Muscle of leg (tissue), 16 donors: ENCODE measurements around the gene UBE2K. TPM values are rescaled to one million over a fixed set of nuclear protein-coding genes. Genes with fewer than 3 reads are reported as not detected.
"Not testable (repeated sequence)": the region's sequence is repeated elsewhere in the genome, so short reads cannot be mapped to it uniquely, and the experiment has no call there.

Experiments
- DNase-seq: peaks from one replicate; pipeline ENCODE4 v3.0.0; 2013
- H3K27ac ChIP-seq: one replicate; pipeline ENCODE4 v1.5.1; 2013; ENCODE audit warnings: mild to moderate bottlenecking, low read length, control low read depth
- H3K27me3 ChIP-seq: one replicate; pipeline ENCODE4 v1.6.1; 2013; ENCODE audit warnings: low read length; ENCODE audit not compliant: control insufficient read depth, insufficient read depth
- H3K36me3 ChIP-seq: one replicate; pipeline ENCODE4 v1.6.1; 2013; ENCODE audit warnings: low read length; ENCODE audit not compliant: control insufficient read depth, insufficient read depth
- H3K4me1 ChIP-seq: one replicate; pipeline ENCODE4 v1.6.1; 2013; ENCODE audit warnings: low read length; ENCODE audit not compliant: control insufficient read depth, insufficient read depth
- H3K4me3 ChIP-seq: one replicate; pipeline ENCODE4 v1.5.1; 2013; ENCODE audit warnings: low read length, control low read depth
- H3K9me3 ChIP-seq: replicated peaks from 2 replicates; pipeline ENCODE4 v1.6.1; 2013; ENCODE audit warnings: low read depth, low read length; ENCODE audit not compliant: control insufficient read depth
- WGBS: methylation state at CpG from one replicate; pipeline ENCODE4 v1.1.5; 2013; ENCODE audit warnings: missing lambda C conversion rate; ENCODE audit not compliant: insufficient coverage; 5-methylcytosine and 5-hydroxymethylcytosine counted together
- long read RNA-seq, 11 donors: transcript quantifications; one replicate each; lab custom pipeline, GENCODE V29; 2026
- polyA plus RNA-seq, 8 donors: library from polyadenylated mRNA; unstranded; fragments of 120-200 nt; gene quantifications; one replicate each; pipeline versions ENCODE4 v1.2.1 to v1.2.3, GENCODE V29; 2013; ENCODE audit warnings: inconsistent platforms in 1 of 8, low replicate concordance in 1 of 8; ENCODE audit not compliant: insufficient read length in 8 of 8, insufficient read depth in 1 of 8
- total RNA-seq: library from RNA; stranded (reverse); fragments of 120-200 nt; gene quantifications from one replicate; pipeline ENCODE4 v1.2.4, GENCODE V29; 2013

Gene UBE2K
- total RNA-seq = 16.0 TPM
- 10 to 100 TPM; 38.5 to 68.3 (median 51.6) TPM for polyA plus RNA-seq
- long read RNA-seq, donor 1, full-length matches to known transcripts = 10 of 18 reads
- long read RNA-seq, donor 1, partial matches to known transcripts = 8 of 18 reads
- long read RNA-seq, donor 1, other reads (novel, unspliced or antisense) = 0 of 18 reads
- long read RNA-seq, donor 2, full-length matches to known transcripts = 3 of 3 reads
- long read RNA-seq, donor 2, partial matches to known transcripts = 0 of 3 reads
- long read RNA-seq, donor 2, other reads (novel, unspliced or antisense) = 0 of 3 reads
- long read RNA-seq, donor 3, full-length matches to known transcripts = 13 of 22 reads
- long read RNA-seq, donor 3, partial matches to known transcripts = 9 of 22 reads
- long read RNA-seq, donor 3, other reads (novel, unspliced or antisense) = 0 of 22 reads
- long read RNA-seq, donor 4, full-length matches to known transcripts = 8 of 8 reads
- long read RNA-seq, donor 4, partial matches to known transcripts = 0 of 8 reads
- long read RNA-seq, donor 4, other reads (novel, unspliced or antisense) = 0 of 8 reads
- long read RNA-seq, donor 5, full-length matches to known transcripts = 24 of 65 reads
- long read RNA-seq, donor 5, partial matches to known transcripts = 41 of 65 reads
- long read RNA-seq, donor 5, other reads (novel, unspliced or antisense) = 0 of 65 reads
- long read RNA-seq, donor 6, full-length matches to known transcripts = 22 of 34 reads
- long read RNA-seq, donor 6, partial matches to known transcripts = 12 of 34 reads
- long read RNA-seq, donor 6, other reads (novel, unspliced or antisense) = 0 of 34 reads
- long read RNA-seq, donor 7, full-length matches to known transcripts = 19 of 40 reads
- long read RNA-seq, donor 7, partial matches to known transcripts = 16 of 40 reads
- long read RNA-seq, donor 7, other reads (novel, unspliced or antisense) = 5 of 40 reads
- long read RNA-seq, donor 8, full-length matches to known transcripts = 15 of 24 reads
- long read RNA-seq, donor 8, partial matches to known transcripts = 9 of 24 reads
- long read RNA-seq, donor 8, other reads (novel, unspliced or antisense) = 0 of 24 reads
- long read RNA-seq, donor 9, full-length matches to known transcripts = 12 of 18 reads
- long read RNA-seq, donor 9, partial matches to known transcripts = 6 of 18 reads
- long read RNA-seq, donor 9, other reads (novel, unspliced or antisense) = 0 of 18 reads
- long read RNA-seq, donor 10, full-length matches to known transcripts = 23 of 32 reads
- long read RNA-seq, donor 10, partial matches to known transcripts = 9 of 32 reads
- long read RNA-seq, donor 10, other reads (novel, unspliced or antisense) = 0 of 32 reads
- long read RNA-seq, donor 11, full-length matches to known transcripts = 18 of 29 reads
- long read RNA-seq, donor 11, partial matches to known transcripts = 11 of 29 reads
- long read RNA-seq, donor 11, other reads (novel, unspliced or antisense) = 0 of 29 reads

GRCh38 chr4:39697740-39698423, at the start of gene UBE2K:
UBE2K (plus strand) TSS chr4:39698136; CDS start chr4:39698328, 192 bp downstream.
- peak within 1 kb of the TSS; percentile 95 for H3K27ac ChIP-seq
- no peaks in the 10 kb centered on the region for H3K9me3 ChIP-seq
- H3K4me1 ChIP-seq = peaks cover 5% of the 10 kb centered on the region
- peak; percentile 96 for DNase-seq
- H3K36me3 ChIP-seq = no peaks in the 10 kb centered on the region
- no peaks in the 10 kb centered on the region for H3K27me3 ChIP-seq
- H3K4me3 ChIP-seq = peak within 1 kb of the TSS; percentile 96
- under 1% methylated on average over 81 of the region's 84 CpGs for WGBS

GRCh38 chr4:39648213-39648612, 49.7 kb upstream of the UBE2K start:
- H3K9me3 ChIP-seq = no peaks in the 10 kb centered on the region

GRCh38 chr4:39648827-39649558, 48.9 kb upstream of the UBE2K start:
- Histone ChIP-seq H3K27me3 (no peaks in the 10 kb centered on the region), H3K4me3 (no peak overlapping the region), H3K36me3 (no peaks in the 10 kb centered on the region), H3K9me3 (no peaks in the 10 kb centered on the region), H3K27ac (no peak overlapping the region), H3K4me1 (no peaks in the 10 kb centered on the region)
- 84% methylated on average over 5 of the region's 6 CpGs for WGBS
- DNase-seq = no peak

More at GRCh38 chr4:39648213-39648612, 49.7 kb upstream of the UBE2K start:
- no peak for DNase-seq
- Histone ChIP-seq H3K27me3 (no peaks in the 10 kb centered on the region), H3K4me1 (no peaks in the 10 kb centered on the region), H3K4me3 (no peak overlapping the region), H3K36me3 (no peaks in the 10 kb centered on the region), H3K27ac (no peak overlapping the region)
- no CpG with 5 or more reads among the region's 3 CpGs for WGBS

GRCh38 chr4:39649639-39650265, 48.2 kb upstream of the UBE2K start:
- Histone ChIP-seq H3K27me3 (no peaks in the 10 kb centered on the region), H3K4me3 (no peak overlapping the region), H3K4me1 (no peaks in the 10 kb centered on the region), H3K9me3 (no peaks in the 10 kb centered on the region), H3K27ac (no peak overlapping the region), H3K36me3 (no peaks in the 10 kb centered on the region)
- WGBS = no CpG with 5 or more reads among the region's 2 CpGs
- DNase-seq = no peak

GRCh38 chr4:39651586-39651985, 46.4 kb upstream of the UBE2K start:
- not testable (repeated sequence) for H3K27me3 ChIP-seq, H3K9me3 ChIP-seq, H3K4me1 ChIP-seq, H3K4me3 ChIP-seq, H3K27ac ChIP-seq, H3K36me3 ChIP-seq, DNase-seq
- 86% methylated on average over 3 of the region's 4 CpGs for WGBS

GRCh38 chr4:39655211-39655610, 42.7 kb upstream of the UBE2K start:
- Histone ChIP-seq H3K27ac (no peak overlapping the region), H3K9me3 (no peaks in the 10 kb centered on the region), H3K36me3 (no peaks in the 10 kb centered on the region), H3K4me1 (no peaks in the 10 kb centered on the region), H3K27me3 (no peaks in the 10 kb centered on the region), H3K4me3 (no peak overlapping the region)
- peak; percentile 58 for DNase-seq

- no peaks in the 10 kb centered on the region for H3K9me3 ChIP-seq
- H3K4me3 ChIP-seq = no peak overlapping the region
- no peak overlapping the region for H3K27ac ChIP-seq
- H3K36me3 ChIP-seq = no peaks in the 10 kb centered on the region
- DNase-seq = peak; percentile 61
- no CpG with 5 or more reads among the region's 3 CpGs for WGBS
- H3K27me3 ChIP-seq = no peaks in the 10 kb centered on the region
- no peaks in the 10 kb centered on the region for H3K4me1 ChIP-seq
Observed at GRCh38 chr4:39655876-39656275, 42.1 kb upstream of the UBE2K start.

GRCh38 chr4:39656638-39657037, 41.3 kb upstream of the UBE2K start:
- DNase-seq, H3K36me3 ChIP-seq, H3K4me1 ChIP-seq, H3K27ac ChIP-seq, H3K4me3 ChIP-seq, H3K9me3 ChIP-seq, H3K27me3 ChIP-seq: not testable (repeated sequence)
- 100% methylated on average over 1 of the region's 5 CpGs for whole genome bisulfite sequencing
